ENCODE results near the gene CPNE6. TPM values are rescaled to one million over a fixed set of nuclear protein-coding genes. Genes with fewer than 3 reads are reported as not detected.

CPNE6 gene
- total and polyA plus RNA-seq, 2 of the 8 experiments (the other 6 are each of a cell fraction or from before 2014, with no cell fraction given) = 0.05 TPM; not detected in 1

GRCh38 chr14:24127673-24128072, 56.3 kb downstream of the CPNE6 start:
- H2AFZ ChIP-seq (ENCODE audit: low read length) = no peak overlapping the region
- no peaks in the 10 kb centered on the region for H4K20me1 ChIP-seq (replicated peaks in 1 of 2; ENCODE audit: control insufficient read depth in 1 of 2, insufficient read depth in 2 of 2, low read length in 2 of 2)
- H4K91ac ChIP-seq (replicated peaks; ENCODE audit: insufficient read length, low read length) = no peak overlapping the region
- no peak overlapping the region for H3K4me2 ChIP-seq (ENCODE audit: insufficient read depth in 1 of 2, low read depth in 2 of 2, low read length in 2 of 2)
- 85% methylated on average over 2 of the region's 2 CpGs; no CpG with 5 or more reads in 1 of the 2 experiments for WGBS, 2 experiments (ENCODE audit: extremely low coverage in 1 of 2, insufficient coverage in 1 of 2, insufficient read length in 1 of 2, insufficient replicate concordance in 2 of 2, low coverage in 1 of 2, low lambda C conversion rate in 2 of 2, missing lambda C conversion rate in 1 of 2)
- no peak overlapping the region for H2AK5ac ChIP-seq (ENCODE audit: low read depth, low read length)
- no peaks in the 10 kb centered on the region for H3K27me3 ChIP-seq (replicated peaks in 1 of 4; ENCODE audit: control insufficient read depth in 3 of 4, extremely low read depth in 1 of 4, insufficient read depth in 3 of 4, low read length in 3 of 4)
- H2BK12ac ChIP-seq (ENCODE audit: low read depth, low read length) = no peak overlapping the region
- no peak overlapping the region for H2BK20ac ChIP-seq (ENCODE audit: low read length)
- ChIA-PET POLR2A (ENCODE audit: partially characterized antibody) (interaction anchor here (0.6 to 11.1 kb wide), 6 partner anchors 8 to 143 kb away, joined by 3 to 96 read pairs (median 4); partner anchors contain the start of genes DCAF11, NRL and PSME1), CTCF (ENCODE audit: partially characterized antibody) (interaction anchor here (0.7 to 1.4 kb wide), 5 partner anchors 12 to 660 kb away, joined by 3 to 4 read pairs (median 3); partner anchors contain the start of gene IRF9)
- no peak for DNase-seq (ENCODE audit: low read depth in 1 of 2, low spot score in 2 of 2)
- H3K4me3 ChIP-seq (ENCODE audit: extremely low read depth in 1 of 4, insufficient read depth in 2 of 4, low read depth in 3 of 4, low read length in 4 of 4) = no peak overlapping the region
- H3K36me3 ChIP-seq (ENCODE audit: control insufficient read depth in 2 of 4, insufficient read depth in 4 of 4, low read length in 3 of 4) = peaks cover 0 to 9% (median 2%) of the 10 kb centered on the region in 4 experiments; a peak in 4 of 8 replicates
- H3K56ac ChIP-seq (replicated peaks; ENCODE audit: insufficient read length, low read depth, low read length) = no peak overlapping the region
- H3K9ac ChIP-seq (replicated peaks in 1 of 4; ENCODE audit: extremely low read depth in 1 of 4, low read depth in 3 of 4, low read length in 3 of 4) = no peak overlapping the region
- no peak overlapping the region for H3K27ac ChIP-seq (ENCODE audit: low read depth, low read length)
- H3K4me1 ChIP-seq (replicated peaks in 1 of 4; ENCODE audit: control insufficient read depth in 3 of 4, insufficient read depth in 4 of 4, low read length in 3 of 4) = no peaks in the 10 kb centered on the region
- no peak overlapping the region for H4K5ac ChIP-seq (ENCODE audit: insufficient read length, low read depth, low read length)
- H2BK120ac ChIP-seq (replicated peaks; ENCODE audit: low read depth, low read length) = no peak overlapping the region
- no peak overlapping the region for H4K8ac ChIP-seq (ENCODE audit: extremely low read depth, insufficient read depth, low read length)
- FAIRE-seq = no peak
- no peak overlapping the region for H3K4ac ChIP-seq (replicated peaks; ENCODE audit: insufficient read length, low read depth, low read length)
- no peak overlapping the region for H3K18ac ChIP-seq (ENCODE audit: extremely low read depth, low read length)
- no peaks in the 10 kb centered on the region for H3K23me2 ChIP-seq (ENCODE audit: low read depth, low read length)
- H2BK15ac ChIP-seq (ENCODE audit: low read length) = no peak overlapping the region
- no peak overlapping the region for H3K23ac ChIP-seq (ENCODE audit: insufficient read length)
- H3K14ac ChIP-seq (ENCODE audit: insufficient read length) = no peak overlapping the region
- no peaks in the 10 kb centered on the region for H3K9me3 ChIP-seq (ENCODE audit: insufficient read depth in 2 of 2, low read depth in 1 of 2, low read length in 1 of 2)
- TF ChIP-seq BACH1 (IDR thresholded peaks at IDR 0.05; ENCODE audit: low read length) (no peak), CTBP2 (IDR thresholded peaks at IDR 0.05; ENCODE audit: borderline replicate concordance, insufficient read depth, insufficient read length, low read length) (no peak), RBBP5 (IDR thresholded peaks at IDR 0.05; ENCODE audit: borderline replicate concordance, low read depth, low read length) (no peak), POU5F1 (IDR thresholded peaks at IDR 0.05; ENCODE audit: low read depth, low read length) (no peak), ZNF274 (IDR thresholded peaks at IDR 0.05; ENCODE audit: borderline replicate concordance, extremely low read depth, low read length) (no peak), USF2 (IDR thresholded peaks at IDR 0.05; ENCODE audit: low read length) (no peak), MAFK (IDR thresholded peaks at IDR 0.05; ENCODE audit: low read depth, low read length) (no peak), CHD2 (IDR thresholded peaks at IDR 0.05; ENCODE audit: low read length) (no peak), RXRA (IDR thresholded peaks at IDR 0.05; ENCODE audit: insufficient read depth, low read depth, low read length) (no peak)
- H2BK5ac ChIP-seq (ENCODE audit: low read depth, low read length) = no peak overlapping the region
- H3K79me1 ChIP-seq (ENCODE audit: low read depth, low read length) = no peaks in the 10 kb centered on the region
- no peaks in the 10 kb centered on the region for H3K79me2 ChIP-seq (ENCODE audit: control insufficient read depth in 1 of 2, insufficient read depth in 2 of 2, low read length in 2 of 2)

All from H1 (cell line).